H1 (cell line): ENCODE data around the gene POLA1. TPM values are rescaled to one million over a fixed set of nuclear protein-coding genes. Genes with fewer than 3 reads are reported as not detected.

ENCODE experiments used
- CTCF ChIA-PET: fragments of 300-600 bp; sonication (Branson Sonifier 250); formaldehyde crosslinking; loops from one replicate; lab custom pipeline; 2021; ENCODE audit not compliant: partially characterized antibody; lab: Charles Lee
- POLR2A ChIA-PET: fragments of 300-600 bp; sonication (Branson Sonifier 250); formaldehyde crosslinking; loops from one replicate; lab custom pipeline; 2021; ENCODE audit warnings: inconsistent platforms; ENCODE audit not compliant: partially characterized antibody; lab: Charles Lee
- DNase-seq, 2 experiments: peaks; one replicate each; pipeline versions ENCODE4 v3.0.0 to v3.0.0-alpha.2; 2010 to 2022; ENCODE audit warnings: low spot score in 2 of 2, low read depth in 1 of 2, mixed read lengths in 1 of 2
- FAIRE-seq: peaks from 2 replicates; lab custom pipeline; 2011; peaks lifted over from hg19 to GRCh38; lab: Jason Lieb, UNC
- H2AFZ ChIP-seq: 2 replicates; pipeline ENCODE4 v1.8.1; 2012; ENCODE audit warnings: low read length, inconsistent platforms
- H2AK5ac ChIP-seq: 2 replicates; pipeline ENCODE4 v1.6.1; 2013; ENCODE audit warnings: low read depth, low read length
- H2BK120ac ChIP-seq: replicated peaks from 2 replicates; pipeline ENCODE3; 2013; ENCODE audit warnings: low read depth, low read length, inconsistent platforms
- H2BK12ac ChIP-seq: 2 replicates; pipeline ENCODE4 v1.6.1; 2013; ENCODE audit warnings: low read depth, low read length
- H2BK15ac ChIP-seq: 2 replicates; pipeline ENCODE4 v1.6.1; 2013; ENCODE audit warnings: low read length
- H2BK20ac ChIP-seq: 2 replicates; pipeline ENCODE4 v1.6.1; 2013; ENCODE audit warnings: low read length
- H2BK5ac ChIP-seq: 2 replicates; pipeline ENCODE4 v1.6.1; 2013; ENCODE audit warnings: low read depth, low read length
- H3K14ac ChIP-seq: 2 replicates; pipeline ENCODE4 v1.6.1; 2013; ENCODE audit warnings: inconsistent platforms; ENCODE audit not compliant: insufficient read length
- H3K18ac ChIP-seq: 2 replicates; pipeline ENCODE4 v1.6.1; 2013; ENCODE audit warnings: low read length; ENCODE audit errors: extremely low read depth
- H3K23ac ChIP-seq: 2 replicates; pipeline ENCODE4 v1.6.1; 2013; ENCODE audit warnings: inconsistent platforms; ENCODE audit not compliant: insufficient read length
- H3K23me2 ChIP-seq: 2 replicates; pipeline ENCODE4 v1.6.1; 2013; ENCODE audit warnings: low read depth, low read length
- H3K27ac ChIP-seq: 2 replicates; pipeline ENCODE4 v1.6.1; 2011; ENCODE audit warnings: low read depth, low read length, inconsistent platforms
- H3K27me3 ChIP-seq, 4 experiments: replicated peaks in 1 of 4; 1 replicate in 1 of 4; 2 replicates in 3 of 4; pipeline versions ENCODE4 v1.6.1 to v1.8.1; 2011 to 2013; ENCODE audit warnings: low read length in 3 of 4, mild to moderate bottlenecking in 3 of 4, inconsistent platforms in 2 of 4, mixed read lengths in 2 of 4, moderate library complexity in 1 of 4; ENCODE audit not compliant: control insufficient read depth in 3 of 4, insufficient read depth in 3 of 4; ENCODE audit errors: extremely low read depth in 1 of 4
- H3K36me3 ChIP-seq, 4 experiments: 2 replicates each; pipeline versions ENCODE4 v1.6.1 to v1.8.1; 2011 to 2013; ENCODE audit warnings: mild to moderate bottlenecking in 4 of 4, low read length in 3 of 4, moderate library complexity in 2 of 4, control low read depth in 1 of 4, inconsistent platforms in 1 of 4; ENCODE audit not compliant: insufficient read depth in 4 of 4, control insufficient read depth in 2 of 4
- H3K4ac ChIP-seq: replicated peaks from 2 replicates; pipeline ENCODE3; 2013; ENCODE audit warnings: low read length, low read depth, mixed read lengths, inconsistent platforms; ENCODE audit not compliant: insufficient read length
- H3K4me1 ChIP-seq, 4 experiments: replicated peaks in 1 of 4; 1 replicate in 1 of 4; 2 replicates in 3 of 4; pipeline versions ENCODE4 v1.6.1 to v1.8.1; 2011 to 2013; ENCODE audit warnings: low read length in 3 of 4, inconsistent platforms in 2 of 4, mixed read lengths in 1 of 4; ENCODE audit not compliant: insufficient read depth in 4 of 4, control insufficient read depth in 3 of 4
- H3K4me2 ChIP-seq, 2 experiments: 2 replicates each; pipeline versions ENCODE4 v1.6.1 to v1.8.1; 2011 to 2013; ENCODE audit warnings: low read depth in 2 of 2, low read length in 2 of 2, control low read depth in 1 of 2, inconsistent platforms in 1 of 2, mild to moderate bottlenecking in 1 of 2; ENCODE audit not compliant: insufficient read depth in 1 of 2
- H3K4me3 ChIP-seq, 4 experiments: fragments of 200-600, 300-600 bp in 1 of 4; sonication (generic), shearing (Covaris generic), sonication (Bioruptor Twin) in 1 of 4; 2 replicates each; pipeline versions ENCODE4 v1.5.1 to v1.8.1; 2011 to 2016; ENCODE audit warnings: low read length in 4 of 4, low read depth in 3 of 4, control low read depth in 2 of 4, inconsistent platforms in 2 of 4, mild to moderate bottlenecking in 2 of 4, mixed read lengths in 1 of 4, moderate library complexity in 1 of 4; ENCODE audit not compliant: insufficient read depth in 2 of 4; ENCODE audit errors: extremely low read depth in 1 of 4
- H3K56ac ChIP-seq: replicated peaks from 2 replicates; pipeline ENCODE3; 2013; ENCODE audit warnings: low read depth, mild to moderate bottlenecking, mixed read lengths, low read length, inconsistent platforms; ENCODE audit not compliant: insufficient read length
- H3K79me1 ChIP-seq: 2 replicates; pipeline ENCODE4 v1.6.1; 2013; ENCODE audit warnings: low read depth, low read length, control low read depth
- H3K79me2 ChIP-seq, 2 experiments: 2 replicates each; pipeline versions ENCODE4 v1.6.1 to v1.8.1; 2012 to 2013; ENCODE audit warnings: low read length in 2 of 2, mild to moderate bottlenecking in 2 of 2, inconsistent platforms in 1 of 2; ENCODE audit not compliant: insufficient read depth in 2 of 2, control insufficient read depth in 1 of 2
- H3K9ac ChIP-seq, 4 experiments: replicated peaks in 1 of 4; 1 replicate in 1 of 4; 2 replicates in 3 of 4; pipeline versions ENCODE4 v1.6.1 to v1.8.1; 2011 to 2013; ENCODE audit warnings: low read depth in 3 of 4, low read length in 3 of 4, control low read depth in 2 of 4, mild to moderate bottlenecking in 2 of 4, moderate library complexity in 2 of 4, inconsistent platforms in 1 of 4; ENCODE audit errors: extremely low read depth in 1 of 4
- H3K9me3 ChIP-seq, 2 experiments: 2 replicates each; pipeline versions ENCODE4 v1.6.1 to v1.8.1; 2012 to 2013; ENCODE audit warnings: mild to moderate bottlenecking in 2 of 2, moderate library complexity in 2 of 2, control low read depth in 1 of 2, inconsistent platforms in 1 of 2, low read depth in 1 of 2, low read length in 1 of 2, mixed read lengths in 1 of 2; ENCODE audit not compliant: insufficient read depth in 2 of 2
- H4K20me1 ChIP-seq, 2 experiments: replicated peaks in 1 of 2; 2 replicates each; pipeline versions ENCODE3 to v1.8.1; 2011 to 2013; ENCODE audit warnings: inconsistent platforms in 2 of 2, low read length in 2 of 2, mild to moderate bottlenecking in 1 of 2; ENCODE audit not compliant: insufficient read depth in 2 of 2, control insufficient read depth in 1 of 2
- H4K5ac ChIP-seq: 2 replicates; pipeline ENCODE4 v1.6.1; 2013; ENCODE audit warnings: low read length, low read depth, mixed read lengths, inconsistent platforms; ENCODE audit not compliant: insufficient read length
- H4K8ac ChIP-seq: 2 replicates; pipeline ENCODE4 v1.8.0; 2013; ENCODE audit warnings: mild to moderate bottlenecking, moderate library complexity, low read length, inconsistent platforms; ENCODE audit not compliant: insufficient read depth; ENCODE audit errors: extremely low read depth
- H4K91ac ChIP-seq: replicated peaks from 2 replicates; pipeline ENCODE3; 2013; ENCODE audit warnings: low read length, mixed read lengths, inconsistent platforms; ENCODE audit not compliant: insufficient read length
- ASH2L ChIP-seq: fragments of 200-600, 300-600 bp; sonication (generic); IDR thresholded peaks from one replicate; pipeline ENCODE4 v1.7.1; 2017; ENCODE audit warnings: low read length
- BACH1 ChIP-seq: IDR thresholded peaks from 2 replicates; pipeline ENCODE4 v1.6.1; 2012; ENCODE audit warnings: low read length, improper control_type of control experiment
- CHD1 ChIP-seq: IDR thresholded peaks from 2 replicates; pipeline ENCODE4 v1.6.1; 2012; ENCODE audit warnings: low read depth, low read length, improper control_type of control experiment
- CHD2 ChIP-seq: IDR thresholded peaks from 2 replicates; pipeline ENCODE4 v1.6.1; 2012; ENCODE audit warnings: low read length, improper control_type of control experiment
- EP300 ChIP-seq, 2 experiments: IDR thresholded peaks; 1 replicate in 1 of 2; 2 replicates in 1 of 2; pipeline ENCODE4 v1.6.1; 2011 to 2012; ENCODE audit warnings: low read depth in 2 of 2, low read length in 2 of 2, mild to moderate bottlenecking in 2 of 2, borderline replicate concordance in 1 of 2, inconsistent platforms in 1 of 2, moderate library complexity in 1 of 2
- JUN ChIP-seq: IDR thresholded peaks from 2 replicates; pipeline ENCODE4 v1.6.1; 2011; ENCODE audit warnings: low read depth, mild to moderate bottlenecking, improper control_type of control experiment, low read length
- POLR2A ChIP-seq, 2 experiments: IDR thresholded peaks; 1 replicate in 1 of 2; 2 replicates in 1 of 2; pipeline ENCODE4 v1.6.1; 2011; ENCODE audit warnings: low read depth in 2 of 2, low read length in 2 of 2, mild to moderate bottlenecking in 2 of 2; ENCODE audit errors: control extremely low read depth in 1 of 2
- RBBP5 ChIP-seq: IDR thresholded peaks from 2 replicates; pipeline ENCODE4 v1.7.1; 2012; ENCODE audit warnings: low read depth, mild to moderate bottlenecking, inconsistent platforms, low read length, moderate library complexity, borderline replicate concordance
- RFX5 ChIP-seq: IDR thresholded peaks from 2 replicates; pipeline ENCODE4 v1.6.1; 2011; ENCODE audit warnings: low read depth, low read length, improper control_type of control experiment, borderline replicate concordance
- RNF2 ChIP-seq: fragments of 200-900, 300-1000 bp; sonication (generic); IDR thresholded peaks from 2 replicates; pipeline ENCODE4 v1.7.1; 2016; ENCODE audit warnings: borderline replicate concordance, low read depth, mild to moderate bottlenecking, antibody characterized with exemption, low read length; ENCODE audit not compliant: poor library complexity, severe bottlenecking; ENCODE audit errors: missing control alignments
- SIN3A ChIP-seq, 2 experiments: IDR thresholded peaks in 1 of 2; conservative IDR thresholded peaks in 1 of 2; 2 replicates each; pipeline ENCODE4 v1.6.1; 2011 to 2012; ENCODE audit warnings: low read length in 2 of 2, improper control_type of control experiment in 1 of 2, low read depth in 1 of 2, mild to moderate bottlenecking in 1 of 2
- SP4 ChIP-seq: IDR thresholded peaks from 2 replicates; pipeline ENCODE4 v1.6.1; 2012; ENCODE audit warnings: low read length, inconsistent platforms
- WGBS, 2 experiments: shearing (Covaris generic) in 1 of 2; methylation state at CpG; one replicate each; pipeline versions ENCODE4 v1.1.6 to v1.1.7; 2013 to 2015; ENCODE audit warnings: low lambda C conversion rate in 2 of 2, mixed read lengths in 2 of 2, inconsistent platforms in 1 of 2, low coverage in 1 of 2, missing lambda C conversion rate in 1 of 2; ENCODE audit not compliant: insufficient replicate concordance in 2 of 2, insufficient coverage in 1 of 2, insufficient read length in 1 of 2; ENCODE audit errors: extremely low coverage in 1 of 2, missing lambda C conversion rate in 1 of 2; 5-methylcytosine and 5-hydroxymethylcytosine counted together
- polyA plus RNA-seq, 7 experiments: library from polyadenylated mRNA; depleted of rRNA in 3 of 7; stranded (reverse) in 5 of 7; unstranded in 2 of 7; fragments of >200 nt in 5 of 7; fragments of 200-250 nt in 2 of 7; gene quantifications; 1 replicate in 5 of 7; 2 replicates in 1 of 7; 4 replicates in 1 of 7; pipeline versions ENCODE4 v1.2.1 to v1.2.3, GENCODE V29; 2011 to 2013; ENCODE audit warnings: missing spikeins in 2 of 7, mixed read lengths in 2 of 7
- total RNA-seq: library from RNA; stranded (reverse); fragmentation: NEBNext Ultra II Directional; extraction: Animal tissue kit (Norgen Biotek cat#: 25700); gene quantifications from 2 replicates; pipeline ENCODE4 v1.2.1, GENCODE V29; 2021
- TF ChIP-seq, protein P1 (sequence below): IDR thresholded peaks from 2 replicates; pipeline ENCODE4 v1.6.1; 2011; ENCODE audit warnings: low read length, improper control_type of control experiment

The POLA1 gene
- total and polyA plus RNA-seq, 2 of the 8 experiments (the other 6 are each of a cell fraction or from before 2014, with no cell fraction given) = 5.6 to 34.9 TPM

DNA sequence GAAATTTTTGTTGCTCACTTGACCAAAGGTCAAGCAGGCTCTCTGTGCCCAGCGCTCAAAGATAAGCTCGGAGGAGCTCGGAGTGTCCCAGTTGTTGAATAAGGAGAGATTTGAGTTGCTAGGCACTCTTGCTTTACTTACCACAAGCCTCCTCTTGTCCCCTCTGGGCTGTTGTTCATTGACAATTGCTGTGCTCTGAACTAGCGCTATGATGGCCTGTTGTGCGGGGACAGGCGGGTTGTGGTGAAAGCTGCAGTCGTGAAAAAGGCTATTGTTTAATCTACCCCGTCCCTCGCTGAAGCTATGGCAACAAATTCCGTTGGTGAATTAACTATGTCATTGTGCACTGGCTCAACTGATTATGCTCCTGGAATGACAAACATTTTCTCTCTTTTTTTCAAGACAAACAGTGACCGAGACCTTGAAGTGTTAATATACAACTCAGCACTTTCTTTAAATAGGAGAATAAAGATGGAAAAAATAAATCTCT, 21.0 kb upstream of the POLA1 start:
- H3K23ac ChIP-seq = no peak overlapping the region
- H3K4me3 ChIP-seq = no peak overlapping the region
- H2AK5ac ChIP-seq = no peak overlapping the region
- POLR2A ChIA-PET = interaction anchor here (2.2 kb wide), 1 partner anchor 26 kb away, joined by 5 read pairs; the partner anchor contains the start of gene PCYT1B
- H3K4me1 ChIP-seq = peaks cover 0 to 10% (median 3%) of the 10 kb centered on the region in 4 experiments; a peak in 4 of 7 replicates
- no peak overlapping the region for H4K91ac ChIP-seq
- H2BK5ac ChIP-seq = no peak overlapping the region
- 46% methylated on average over 6 of the region's 11 CpGs; no CpG with 5 or more reads in 1 of the 2 experiments for WGBS, 2 experiments
- H2BK120ac ChIP-seq = no peak overlapping the region
- H2BK15ac ChIP-seq = no peak overlapping the region
- no peak overlapping the region for H3K56ac ChIP-seq
- no peak overlapping the region for H3K9ac ChIP-seq
- H3K14ac ChIP-seq = no peak overlapping the region
- H3K4me2 ChIP-seq = no peak overlapping the region; a peak in 2 of 4 replicates
- H3K79me2 ChIP-seq = no peaks in the 10 kb centered on the region
- no peak overlapping the region for H3K27ac ChIP-seq
- no peak overlapping the region for H4K8ac ChIP-seq
- H2BK12ac ChIP-seq = no peak overlapping the region
- no peaks in the 10 kb centered on the region for H4K20me1 ChIP-seq
- CTCF ChIA-PET = interaction anchor here (1.1 to 1.5 kb wide), 2 partner anchors 14 to 44 kb away, joined by 4 read pairs; no protein-coding TSS in a partner anchor
- H2BK20ac ChIP-seq = no peak overlapping the region
- H2AFZ ChIP-seq = peak overlapping the region; percentile 88; the same call in 1 of the 2 replicates
- H3K23me2 ChIP-seq = no peaks in the 10 kb centered on the region
- H3K36me3 ChIP-seq = no peaks in the 10 kb centered on the region
- H3K18ac ChIP-seq = peak overlapping the region; percentile 48
- peak; percentile 73 for FAIRE-seq
- H4K5ac ChIP-seq = no peak overlapping the region
- no peak overlapping the region for H3K4ac ChIP-seq
- no peak for DNase-seq
- no peaks in the 10 kb centered on the region for H3K79me1 ChIP-seq
- no peaks in the 10 kb centered on the region for H3K27me3 ChIP-seq
- no peaks in the 10 kb centered on the region for H3K9me3 ChIP-seq
- no peak for TF ChIP-seq SIN3A (conservative IDR thresholded peaks at IDR 0.05 in 1 of 2, IDR thresholded peaks at IDR 0.05 in 1 of 2; ENCODE audit: low read depth in 1 of 2, low read length in 2 of 2)
- TF ChIP-seq BACH1 = no peak
- TF ChIP-seq CHD1 = no peak
- TF ChIP-seq POLR2A (IDR thresholded peaks at IDR 0.05; ENCODE audit: control extremely low read depth in 1 of 2, low read depth in 2 of 2, low read length in 2 of 2) = no peak
- no peak for TF ChIP-seq ASH2L
- TF ChIP-seq RBBP5 = no peak
- TF ChIP-seq RFX5 = no peak
- no peak for TF ChIP-seq EP300 (IDR thresholded peaks at IDR 0.05; ENCODE audit: borderline replicate concordance in 1 of 2, low read depth in 2 of 2, low read length in 2 of 2)
- TF ChIP-seq, protein P1, sequence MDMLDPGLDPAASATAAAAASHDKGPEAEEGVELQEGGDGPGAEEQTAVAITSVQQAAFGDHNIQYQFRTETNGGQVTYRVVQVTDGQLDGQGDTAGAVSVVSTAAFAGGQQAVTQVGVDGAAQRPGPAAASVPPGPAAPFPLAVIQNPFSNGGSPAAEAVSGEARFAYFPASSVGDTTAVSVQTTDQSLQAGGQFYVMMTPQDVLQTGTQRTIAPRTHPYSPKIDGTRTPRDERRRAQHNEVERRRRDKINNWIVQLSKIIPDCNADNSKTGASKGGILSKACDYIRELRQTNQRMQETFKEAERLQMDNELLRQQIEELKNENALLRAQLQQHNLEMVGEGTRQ = no peak
- no peak for TF ChIP-seq CHD2
- TF ChIP-seq JUN = no peak
- no peak for TF ChIP-seq SP4
- no peak for TF ChIP-seq RNF2
